Mesenchymal stem cell (in vitro differentiated cells and primary cell): ENCODE results near the gene CCT7.

Experiments used
- DNase-seq: peaks from one replicate; pipeline ENCODE4 v3.0.0-alpha.2; 2013
- H2AFZ ChIP-seq: one replicate; pipeline ENCODE4 v1.6.1; 2013; ENCODE audit warnings: low read depth, mild to moderate bottlenecking, control low read depth, inconsistent platforms, low read length, moderate library complexity
- H2AK5ac ChIP-seq: 2 replicates; pipeline ENCODE4 v1.6.1; 2013; ENCODE audit warnings: low read length, moderate library complexity, mild to moderate bottlenecking, inconsistent platforms; ENCODE audit not compliant: severe bottlenecking
- H2BK120ac ChIP-seq: one replicate; pipeline ENCODE4 v1.6.1; 2013; ENCODE audit warnings: low read depth, mild to moderate bottlenecking, inconsistent platforms, low read length, moderate library complexity
- H2BK12ac ChIP-seq, 2 experiments: one replicate each; pipeline ENCODE4 v1.6.1; 2013; ENCODE audit warnings: inconsistent platforms in 2 of 2, low read length in 2 of 2, mild to moderate bottlenecking in 2 of 2, moderate library complexity in 2 of 2, control low read depth in 1 of 2
- H2BK15ac ChIP-seq: one replicate; pipeline ENCODE4 v1.6.1; 2013; ENCODE audit warnings: mild to moderate bottlenecking, low read depth, inconsistent platforms; ENCODE audit not compliant: poor library complexity, severe bottlenecking
- H2BK5ac ChIP-seq: 2 replicates; pipeline ENCODE4 v1.6.1; 2013; ENCODE audit warnings: low read depth, mild to moderate bottlenecking, low read length, control low read depth, inconsistent platforms; ENCODE audit not compliant: poor library complexity, severe bottlenecking
- H3K14ac ChIP-seq, 2 experiments: one replicate each; pipeline ENCODE4 v1.6.1; 2013; ENCODE audit warnings: inconsistent platforms in 2 of 2, low read length in 2 of 2, control low read depth in 1 of 2, mild to moderate bottlenecking in 1 of 2, moderate library complexity in 1 of 2
- H3K18ac ChIP-seq, 2 experiments: one replicate each; pipeline ENCODE4 v1.6.1; 2013; ENCODE audit warnings: inconsistent platforms in 2 of 2, low read length in 2 of 2, control low read depth in 1 of 2, low read depth in 1 of 2, mild to moderate bottlenecking in 1 of 2
- H3K23ac ChIP-seq, 2 experiments: one replicate each; pipeline ENCODE4 v1.6.1; 2013; ENCODE audit warnings: inconsistent platforms in 2 of 2, low read length in 2 of 2, mild to moderate bottlenecking in 2 of 2, moderate library complexity in 2 of 2, control low read depth in 1 of 2
- H3K27ac ChIP-seq: 2 replicates; pipeline ENCODE4 v1.5.1; 2013; ENCODE audit warnings: mild to moderate bottlenecking, moderate library complexity, low read length, control low read depth, inconsistent platforms; ENCODE audit not compliant: poor library complexity, severe bottlenecking
- H3K27me3 ChIP-seq, 2 experiments: 2 replicates each; pipeline versions ENCODE4 v1.6.1 to v1.7.0; 2013; ENCODE audit warnings: low read length in 2 of 2, mild to moderate bottlenecking in 2 of 2, moderate library complexity in 2 of 2, control low read depth in 1 of 2, inconsistent platforms in 1 of 2; ENCODE audit not compliant: control insufficient read depth in 1 of 2, insufficient read depth in 1 of 2
- H3K36me3 ChIP-seq, 2 experiments: 2 replicates each; pipeline versions ENCODE4 v1.6.1 to v1.7.0; 2013; ENCODE audit warnings: low read length in 2 of 2, control low read depth in 1 of 2, inconsistent platforms in 1 of 2, low read depth in 1 of 2, mild to moderate bottlenecking in 1 of 2; ENCODE audit not compliant: insufficient read depth in 2 of 2, control insufficient read depth in 1 of 2
- H3K4ac ChIP-seq, 2 experiments: one replicate each; pipeline ENCODE4 v1.6.1; 2013; ENCODE audit warnings: inconsistent platforms in 2 of 2, low read length in 2 of 2, mild to moderate bottlenecking in 2 of 2, moderate library complexity in 2 of 2, control low read depth in 1 of 2, low read depth in 1 of 2
- H3K4me1 ChIP-seq: 2 replicates; pipeline ENCODE4 v1.6.1; 2013; ENCODE audit warnings: low read depth, low read length, control low read depth; ENCODE audit not compliant: control insufficient read depth, insufficient read depth
- H3K4me2 ChIP-seq: 2 replicates; pipeline ENCODE4 v1.6.1; 2013; ENCODE audit warnings: low read length, mild to moderate bottlenecking, inconsistent platforms; ENCODE audit not compliant: poor library complexity, severe bottlenecking
- H3K4me3 ChIP-seq, 2 experiments: 2 replicates each; pipeline versions ENCODE4 v1.5.1 to v1.7.0; 2013; ENCODE audit warnings: low read length in 2 of 2, mild to moderate bottlenecking in 2 of 2, control low read depth in 1 of 2, low read depth in 1 of 2; ENCODE audit not compliant: insufficient read depth in 1 of 2
- H3K79me1 ChIP-seq: replicated peaks from 2 replicates; pipeline ENCODE4 v1.6.1; 2013; ENCODE audit warnings: mild to moderate bottlenecking, control low read depth, low read length, inconsistent platforms; ENCODE audit not compliant: poor library complexity, severe bottlenecking
- H3K9ac ChIP-seq: 2 replicates; pipeline ENCODE4 v1.7.0; 2013; ENCODE audit warnings: mild to moderate bottlenecking, low read length, moderate library complexity
- H3K9me3 ChIP-seq: 2 replicates; pipeline ENCODE4 v1.7.0; 2013; ENCODE audit warnings: mild to moderate bottlenecking, low read length; ENCODE audit not compliant: control insufficient read depth
- H4K8ac ChIP-seq: one replicate; pipeline ENCODE4 v1.6.1; 2013; ENCODE audit warnings: inconsistent platforms, mild to moderate bottlenecking, low read length, moderate library complexity
- H4K91ac ChIP-seq: one replicate; pipeline ENCODE4 v1.6.1; 2013; ENCODE audit warnings: mild to moderate bottlenecking, low read length, inconsistent platforms
- WGBS: methylation state at CpG from one replicate; pipeline ENCODE4 v1.1.7; 2013; ENCODE audit warnings: mixed read lengths; 5-methylcytosine and 5-hydroxymethylcytosine counted together

The CCT7 gene

DNA sequence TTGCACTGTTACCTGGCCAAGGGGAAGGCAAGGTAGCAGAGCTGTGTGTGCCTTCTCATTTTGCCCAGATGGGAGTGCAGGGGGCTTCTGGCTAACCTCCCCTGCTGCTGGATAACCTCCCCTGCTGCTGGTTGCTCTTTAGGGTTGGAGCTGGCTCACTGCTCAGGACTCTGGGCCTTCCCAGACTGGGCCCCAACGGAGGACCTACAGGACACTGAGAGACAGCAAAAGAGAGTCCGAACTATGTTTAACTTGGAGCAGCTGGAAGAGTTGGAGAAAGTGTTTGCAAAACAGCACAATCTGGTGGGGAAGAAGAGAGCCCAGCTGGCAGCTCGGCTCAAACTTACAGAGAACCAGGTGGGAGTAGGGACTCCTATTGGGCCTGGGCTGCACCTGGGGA is 25.9 kb upstream of the CCT7 start:
- Histone ChIP-seq H3K4me3 (no peak overlapping the region), H2BK12ac (no peak overlapping the region), H3K27ac (no peak overlapping the region), H2AFZ (no peak overlapping the region), H3K18ac (no peak overlapping the region), H3K4me1 (peaks cover 5% of the 10 kb centered on the region), H2BK5ac (no peak overlapping the region), H3K79me1 (no peaks in the 10 kb centered on the region), H3K4me2 (no peak overlapping the region), H3K9me3 (no peaks in the 10 kb centered on the region), H3K36me3 (no peaks in the 10 kb centered on the region), H4K8ac (no peak overlapping the region), H3K23ac (no peak overlapping the region), H4K91ac (no peak overlapping the region), H3K4ac (no peak overlapping the region), H3K14ac (no peak overlapping the region), H3K27me3 (peaks cover 42 to 48% of the 10 kb centered on the region in 2 experiments), H2BK120ac (no peak overlapping the region), H2BK15ac (no peak overlapping the region), H3K9ac (no peak overlapping the region), H2AK5ac (no peak overlapping the region)
- DNase-seq = no peak
- 71% methylated on average over 3 of the region's 3 CpGs for WGBS

DNA sequence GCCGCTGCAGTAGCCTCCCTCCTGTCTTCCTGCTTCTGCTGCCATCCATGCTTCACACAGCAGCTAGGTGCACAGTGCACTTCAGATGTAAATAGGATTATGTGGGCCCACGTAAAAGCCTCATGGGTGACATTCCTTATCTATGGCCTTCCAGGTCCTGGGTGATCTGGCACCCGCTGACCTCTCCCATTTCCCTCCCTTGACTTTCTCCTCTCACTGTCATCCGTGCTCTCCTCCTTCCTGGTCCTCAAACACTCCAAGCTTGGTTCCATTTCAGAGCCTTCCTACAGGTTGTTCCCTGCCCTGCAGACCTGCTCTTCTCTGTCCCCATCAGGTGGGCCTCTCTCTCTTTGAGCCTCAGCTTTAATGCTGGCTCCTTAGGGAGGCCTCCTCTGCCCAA is 24.1 kb upstream of the CCT7 start:
- no peak overlapping the region for H3K23ac ChIP-seq
- H2BK15ac ChIP-seq = no peak overlapping the region
- H4K8ac ChIP-seq = no peak overlapping the region
- no peak overlapping the region for H3K14ac ChIP-seq
- no peaks in the 10 kb centered on the region for H3K79me1 ChIP-seq
- H3K4me2 ChIP-seq = no peak overlapping the region
- H3K9ac ChIP-seq = no peak overlapping the region
- H2BK120ac ChIP-seq = no peak overlapping the region
- no peak overlapping the region for H2BK5ac ChIP-seq
- no peak overlapping the region for H4K91ac ChIP-seq
- no peak overlapping the region for H2BK12ac ChIP-seq
- H3K4ac ChIP-seq = no peak overlapping the region
- no peak overlapping the region for H3K4me3 ChIP-seq
- DNase-seq = no peak
- H3K36me3 ChIP-seq = no peaks in the 10 kb centered on the region
- no peaks in the 10 kb centered on the region for H3K9me3 ChIP-seq
- no peak overlapping the region for H2AK5ac ChIP-seq
- WGBS = 80% methylated on average over 4 of the region's 4 CpGs
- H2AFZ ChIP-seq = no peak overlapping the region
- no peak overlapping the region for H3K18ac ChIP-seq
- peaks cover 9% of the 10 kb centered on the region for H3K4me1 ChIP-seq
- H3K27ac ChIP-seq = no peak overlapping the region
- H3K27me3 ChIP-seq = peaks cover 29 to 33% of the 10 kb centered on the region in 2 experiments

DNA sequence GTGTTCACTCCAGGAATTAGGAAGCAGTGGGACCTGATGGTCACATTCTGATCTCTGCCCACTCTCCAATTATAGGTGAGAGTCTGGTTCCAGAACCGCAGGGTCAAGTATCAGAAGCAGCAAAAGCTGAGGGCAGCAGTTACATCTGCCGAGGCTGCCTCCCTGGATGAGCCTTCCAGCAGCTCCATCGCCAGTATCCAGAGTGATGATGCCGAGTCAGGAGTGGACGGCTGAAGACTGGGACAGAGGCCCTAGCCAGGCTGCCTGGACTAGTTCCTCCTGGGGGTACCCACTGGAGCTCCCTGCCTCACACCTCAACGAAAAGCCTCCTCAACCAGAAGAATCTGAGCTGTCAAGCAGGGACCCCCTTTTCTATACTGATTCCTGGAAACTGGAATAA is 23.4 kb upstream of the CCT7 start:
- Histone ChIP-seq H3K4ac (no peak overlapping the region), H3K27me3 (peaks cover 22 to 27% of the 10 kb centered on the region in 2 experiments), H2BK120ac (no peak overlapping the region), H3K23ac (no peak overlapping the region), H3K4me2 (no peak overlapping the region), H2BK12ac (no peak overlapping the region), H3K9me3 (no peaks in the 10 kb centered on the region), H4K8ac (no peak overlapping the region), H3K27ac (no peak overlapping the region), H3K79me1 (peaks cover 3% of the 10 kb centered on the region), H2AFZ (no peak overlapping the region), H3K36me3 (no peaks in the 10 kb centered on the region), H3K18ac (no peak overlapping the region), H3K4me3 (no peak overlapping the region), H2BK5ac (no peak overlapping the region), H3K14ac (no peak overlapping the region), H2AK5ac (no peak overlapping the region), H3K9ac (no peak overlapping the region), H3K4me1 (peaks cover 10% of the 10 kb centered on the region), H4K91ac (no peak overlapping the region), H2BK15ac (no peak overlapping the region)
- no peak for DNase-seq
- WGBS = 90% methylated on average over 5 of the region's 6 CpGs

DNA sequence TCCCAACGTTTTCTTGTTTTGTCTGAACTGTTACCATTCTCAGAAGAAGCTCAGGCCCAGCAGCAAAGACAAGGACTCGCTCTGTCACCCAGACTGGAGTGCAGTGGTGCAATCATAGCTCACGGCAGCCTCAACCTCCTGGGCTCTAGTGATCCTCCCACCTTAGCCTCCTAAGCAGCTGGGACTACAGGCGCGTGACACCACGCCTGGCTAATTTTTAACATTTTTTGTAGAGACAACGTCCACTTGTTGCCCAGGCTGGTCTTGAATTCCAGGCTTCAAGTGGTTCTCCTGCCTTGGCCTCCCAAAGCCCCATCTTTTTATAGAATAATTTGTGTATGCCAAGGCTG is 22.0 kb upstream of the CCT7 start:
- DNase-seq = no peak
- H3K36me3 ChIP-seq = no peaks in the 10 kb centered on the region
- no peak overlapping the region for H4K91ac ChIP-seq
- no peak overlapping the region for H2BK15ac ChIP-seq
- H2BK120ac ChIP-seq = no peak overlapping the region
- H2AK5ac ChIP-seq = no peak overlapping the region
- H3K9ac ChIP-seq = peak overlapping the region; percentile 45
- no peak overlapping the region for H3K23ac ChIP-seq
- H3K4me3 ChIP-seq = no peak overlapping the region
- no peak overlapping the region for H3K4ac ChIP-seq
- no peak overlapping the region for H3K27ac ChIP-seq
- peaks cover 7% of the 10 kb centered on the region for H3K79me1 ChIP-seq
- H3K9me3 ChIP-seq = no peaks in the 10 kb centered on the region
- peaks cover 10% of the 10 kb centered on the region for H3K4me1 ChIP-seq
- no peak overlapping the region for H3K18ac ChIP-seq
- H2AFZ ChIP-seq = no peak overlapping the region
- H3K14ac ChIP-seq = no peak overlapping the region
- H2BK5ac ChIP-seq = no peak overlapping the region
- H2BK12ac ChIP-seq = no peak overlapping the region
- H4K8ac ChIP-seq = no peak overlapping the region
- WGBS = 88% methylated on average over 4 of the region's 7 CpGs
- peaks cover 11 to 19% of the 10 kb centered on the region in 2 experiments for H3K27me3 ChIP-seq
- no peak overlapping the region for H3K4me2 ChIP-seq
